Suprapubic skin (tissue), 4 donors: Measurements from ENCODE around the gene HOXB5.

Source experiments
- CTCF ChIP-seq, 2 donors: fragments of 200-600 bp in 1 of 2; fragments of 450-650 bp in 1 of 2; sonication (generic) in 1 of 2; IDR thresholded peaks; one replicate each; pipeline ENCODE4 v1.5.1; 2016 to 2019; ENCODE audit warnings: antibody characterized with exemption in 2 of 2, mild to moderate bottlenecking in 1 of 2, moderate library complexity in 1 of 2
- EP300 ChIP-seq: sonication (generic); formaldehyde crosslinking; IDR thresholded peaks from one replicate; pipeline ENCODE4 v1.6.1; 2017; ENCODE audit warnings: antibody characterized with exemption
- POLR2A ChIP-seq, 2 donors: fragments of 450-650 bp; IDR thresholded peaks; one replicate each; pipeline ENCODE4 v1.6.1; 2017; ENCODE audit warnings: antibody characterized with exemption in 2 of 2, mild to moderate bottlenecking in 2 of 2, moderate library complexity in 2 of 2
- POLR2AphosphoS5 ChIP-seq, 3 donors: sonication (generic); formaldehyde crosslinking; IDR thresholded peaks; one replicate each; pipeline ENCODE4 v1.6.1; 2017; ENCODE audit warnings: antibody characterized with exemption in 3 of 3

GRCh38 chr17:48541577-48542113 is 51.9 kb downstream of the HOXB5 start:
- no peak for TF ChIP-seq CTCF (IDR thresholded peaks at IDR 0.05)
- no peak for TF ChIP-seq EP300
- TF ChIP-seq POLR2A (IDR thresholded peaks at IDR 0.05) = no peak
- peak in 1 of 3 donors; percentile 5 for TF ChIP-seq POLR2AphosphoS5 (IDR thresholded peaks at IDR 0.05)
